B cell (primary cell): ENCODE data around the gene PAM. TPM values are rescaled to one million over a fixed set of nuclear protein-coding genes. Genes with fewer than 3 reads are reported as not detected.

Source experiments
- ATAC-seq: fragments of 200-7000 bp; cut with Tn5 transposase; one replicate; pipeline ENCODE4 v1.10.0; 2021; ENCODE audit warnings: low read depth, mild to moderate bottlenecking, moderate number of reproducible peaks, moderate library complexity
- CTCF ChIA-PET: fragments of 350-600 bp; sonication (Branson Sonifier 250); formaldehyde crosslinking; loops from one replicate; lab custom pipeline; 2021; ENCODE audit warnings: antibody characterized with exemption, inconsistent platforms; lab: Charles Lee
- POLR2A ChIA-PET: fragments of 350-600 bp; sonication (Branson Sonifier 250); formaldehyde crosslinking; loops from one replicate; lab custom pipeline; 2021; ENCODE audit warnings: antibody characterized with exemption; lab: Charles Lee
- DNase-seq: peaks from one replicate; pipeline ENCODE4 v3.0.0; 2013
- H2AFZ ChIP-seq: 2 replicates; pipeline ENCODE4 v1.6.1; 2012; ENCODE audit warnings: mild to moderate bottlenecking, low read depth, low read length; ENCODE audit not compliant: insufficient read depth, poor library complexity, severe bottlenecking
- H3K27ac ChIP-seq, 2 donors: 1 replicate in 1 of 2; 2 replicates in 1 of 2; pipeline ENCODE4 v1.5.1; 2012 to 2013; ENCODE audit warnings: low read length in 2 of 2, mild to moderate bottlenecking in 2 of 2, moderate library complexity in 1 of 2
- H3K27me3 ChIP-seq, 4 experiments: fragments of 200-600 bp in 1 of 4; sonication (generic) in 1 of 4; replicated peaks in 1 of 4; 1 replicate in 2 of 4; 2 replicates in 2 of 4; pipeline versions ENCODE4 v1.6.1 to v1.7.0; 2013 to 2016; ENCODE audit warnings: low read length in 3 of 4, mild to moderate bottlenecking in 2 of 4, mixed read lengths in 1 of 4, moderate library complexity in 1 of 4; ENCODE audit not compliant: insufficient read depth in 4 of 4, control insufficient read depth in 3 of 4; ENCODE audit errors: control extremely low read depth in 1 of 4
- H3K36me3 ChIP-seq, 2 experiments: replicated peaks in 1 of 2; 1 replicate in 1 of 2; 2 replicates in 1 of 2; pipeline versions ENCODE4 v1.6.1 to v1.7.1; 2013; ENCODE audit warnings: low read length in 1 of 2; ENCODE audit not compliant: insufficient read depth in 2 of 2, control insufficient read depth in 1 of 2; ENCODE audit errors: control extremely low read depth in 1 of 2, extremely low read depth in 1 of 2
- H3K4me1 ChIP-seq, 2 donors: fragments of 200-600 bp in 1 of 2; sonication (generic) in 1 of 2; 1 replicate in 1 of 2; 2 replicates in 1 of 2; pipeline versions ENCODE4 v1.5.1 to v1.6.1; 2013 to 2017; ENCODE audit warnings: low read length in 2 of 2; ENCODE audit not compliant: control insufficient read depth in 2 of 2, insufficient read depth in 2 of 2
- H3K4me2 ChIP-seq: replicated peaks from 2 replicates; pipeline ENCODE3; 2012; ENCODE audit warnings: mild to moderate bottlenecking, low read depth, low read length; ENCODE audit not compliant: poor library complexity, severe bottlenecking
- H3K4me3 ChIP-seq, 5 experiments: fragments of 200-600 bp in 1 of 5; sonication (generic) in 1 of 5; 1 replicate in 3 of 5; 2 replicates in 2 of 5; pipeline versions ENCODE4 v1.5.1 to v1.7.0; 2011 to 2016; ENCODE audit warnings: low read length in 4 of 5, mild to moderate bottlenecking in 4 of 5, low read depth in 2 of 5, control low read depth in 1 of 5, moderate library complexity in 1 of 5; ENCODE audit not compliant: insufficient read depth in 1 of 5; ENCODE audit errors: control extremely low read depth in 1 of 5, extremely low read depth in 1 of 5
- H3K79me2 ChIP-seq: fragments of 200-600 bp; sonication (generic); one replicate; pipeline ENCODE4 v1.6.0; 2016; ENCODE audit warnings: low read length; ENCODE audit not compliant: control insufficient read depth, insufficient read depth
- H3K9ac ChIP-seq: fragments of 200-600 bp; sonication (generic); 2 replicates; pipeline ENCODE4 v1.6.1; 2017; ENCODE audit warnings: mild to moderate bottlenecking, low read length, moderate library complexity
- H3K9me3 ChIP-seq, 3 donors: one replicate each; pipeline versions ENCODE4 v1.6.1 to v1.7.1; 2013; ENCODE audit warnings: low read length in 2 of 3; ENCODE audit not compliant: control insufficient read depth in 2 of 3, insufficient read depth in 1 of 3; ENCODE audit errors: control extremely low read depth in 1 of 3
- H4K20me1 ChIP-seq: 2 replicates; pipeline ENCODE4 v1.6.0; 2012; ENCODE audit warnings: mild to moderate bottlenecking, low read length; ENCODE audit not compliant: insufficient read depth, control insufficient read depth, poor library complexity, severe bottlenecking
- H3K27ac Mint-ChIP-seq: one replicate; pipeline ENCODE4 v1.8.0; 2021; ENCODE audit warnings: mixed read lengths
- H3K27me3 Mint-ChIP-seq: one replicate; pipeline ENCODE4 v1.8.0; 2021; ENCODE audit warnings: mixed read lengths
- H3K4me1 Mint-ChIP-seq: one replicate; pipeline ENCODE4 v1.8.0; 2021; ENCODE audit warnings: mixed read lengths
- H3K4me3 Mint-ChIP-seq: one replicate; pipeline ENCODE4 v1.8.0; 2021; ENCODE audit warnings: mixed read lengths
- H3K9me3 Mint-ChIP-seq: one replicate; pipeline ENCODE4 v1.8.0; 2022; ENCODE audit warnings: mixed read lengths; ENCODE audit not compliant: insufficient read depth
- EZH2 ChIP-seq: IDR thresholded peaks from 2 replicates; pipeline ENCODE4 v1.6.1; 2012; ENCODE audit warnings: borderline replicate concordance, low read depth, mild to moderate bottlenecking, moderate library complexity, low read length; ENCODE audit not compliant: insufficient read depth, poor library complexity, severe bottlenecking
- WGBS: methylation state at CpG from one replicate; pipeline ENCODE4 v1.1.5; 2013; ENCODE audit warnings: missing lambda C conversion rate; ENCODE audit not compliant: insufficient coverage; 5-methylcytosine and 5-hydroxymethylcytosine counted together
- intact Hi-C: fragments of 100-400 bp; cut with micrococcal nuclease; formaldehyde crosslinking; loops from one replicate; pipeline ENCODE4 v1.10.0; 2022
- polyA plus RNA-seq: library from polyadenylated mRNA; depleted of rRNA; stranded (reverse); fragments of >200 nt; gene quantifications from 2 replicates; pipeline ENCODE4 v1.2.3, GENCODE V29; 2012
- total RNA-seq, 2 donors: library from RNA; stranded (reverse); fragments of 120-200 nt in 1 of 2; gene quantifications; 1 replicate in 1 of 2; 2 replicates in 1 of 2; pipeline versions ENCODE4 v1.2.3 to v1.2.4, GENCODE V29; 2013 to 2022
- TF ChIP-seq, protein P1 (sequence below): fragments of 200-600 bp; IDR thresholded peaks from one replicate; pipeline ENCODE4 v1.8.0; 2022; ENCODE audit warnings: antibody characterized with exemption, mild to moderate bottlenecking

The PAM gene
- total and polyA plus RNA-seq, 2 donors (not counting 1 experiment from before 2014, with no cell fraction given), result 1.00 to 34.8 TPM

- Histone ChIP-seq H3K27ac (no peak overlapping the region), H3K27me3 (no peaks in the 10 kb centered on the region), H3K9me3 (no peaks in the 10 kb centered on the region), H3K4me2 (no peak overlapping the region), H3K4me1 (no peaks in the 10 kb centered on the region), H3K36me3 (no peaks in the 10 kb centered on the region), H2AFZ (no peak overlapping the region), H4K20me1 (no peaks in the 10 kb centered on the region), H3K79me2 (no peaks in the 10 kb centered on the region), H3K4me3 (no peak overlapping the region), H3K9ac (no peak overlapping the region)
- intact Hi-C loops, result no loop called here
- CTCF ChIA-PET, result no interaction called here
- ATAC-seq (no peak), DNase-seq (no peak)
- Mint-ChIP-seq H3K9me3 (no peaks in the 10 kb centered on the region), H3K27me3 (no peaks in the 10 kb centered on the region), H3K4me1 (no peaks in the 10 kb centered on the region), H3K4me3 (no peak overlapping the region), H3K27ac (no peak overlapping the region)
- WGBS, result 90% methylated on average over 2 of the region's 2 CpGs
- POLR2A ChIA-PET, result no interaction called here
- TF ChIP-seq, protein P1, sequence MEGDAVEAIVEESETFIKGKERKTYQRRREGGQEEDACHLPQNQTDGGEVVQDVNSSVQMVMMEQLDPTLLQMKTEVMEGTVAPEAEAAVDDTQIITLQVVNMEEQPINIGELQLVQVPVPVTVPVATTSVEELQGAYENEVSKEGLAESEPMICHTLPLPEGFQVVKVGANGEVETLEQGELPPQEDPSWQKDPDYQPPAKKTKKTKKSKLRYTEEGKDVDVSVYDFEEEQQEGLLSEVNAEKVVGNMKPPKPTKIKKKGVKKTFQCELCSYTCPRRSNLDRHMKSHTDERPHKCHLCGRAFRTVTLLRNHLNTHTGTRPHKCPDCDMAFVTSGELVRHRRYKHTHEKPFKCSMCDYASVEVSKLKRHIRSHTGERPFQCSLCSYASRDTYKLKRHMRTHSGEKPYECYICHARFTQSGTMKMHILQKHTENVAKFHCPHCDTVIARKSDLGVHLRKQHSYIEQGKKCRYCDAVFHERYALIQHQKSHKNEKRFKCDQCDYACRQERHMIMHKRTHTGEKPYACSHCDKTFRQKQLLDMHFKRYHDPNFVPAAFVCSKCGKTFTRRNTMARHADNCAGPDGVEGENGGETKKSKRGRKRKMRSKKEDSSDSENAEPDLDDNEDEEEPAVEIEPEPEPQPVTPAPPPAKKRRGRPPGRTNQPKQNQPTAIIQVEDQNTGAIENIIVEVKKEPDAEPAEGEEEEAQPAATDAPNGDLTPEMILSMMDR, result no peak
- no peak for TF ChIP-seq EZH2
Observed at GRCh38 chr5:103014983-103015382, 259.9 kb downstream of the PAM start.

GRCh38 chr5:103016167-103016566 is 261.1 kb downstream of the PAM start:
- Histone ChIP-seq H3K27me3 (no peaks in the 10 kb centered on the region), H4K20me1 (no peaks in the 10 kb centered on the region), H3K36me3 (no peaks in the 10 kb centered on the region), H3K79me2 (no peaks in the 10 kb centered on the region), H3K4me3 (no peak overlapping the region), H3K9me3 (no peaks in the 10 kb centered on the region), H3K9ac (no peak overlapping the region), H2AFZ (no peak overlapping the region), H3K27ac (no peak overlapping the region), H3K4me1 (no peaks in the 10 kb centered on the region), H3K4me2 (no peak overlapping the region)
- Mint-ChIP-seq H3K4me3 (no peak overlapping the region), H3K27me3 (no peaks in the 10 kb centered on the region), H3K9me3 (no peaks in the 10 kb centered on the region), H3K4me1 (no peaks in the 10 kb centered on the region), H3K27ac (no peak overlapping the region)
- CTCF ChIA-PET, result no interaction called here
- intact Hi-C loops, result no loop called here
- ATAC-seq, result no peak
- WGBS, result 100% methylated on average over 1 of the region's 2 CpGs
- POLR2A ChIA-PET, result no interaction called here
- DNase-seq, result no peak
- TF ChIP-seq, protein P1, result no peak
- no peak for TF ChIP-seq EZH2
